Mesothelial cell of epicardium (in vitro differentiated cells): Measurements from ENCODE around the gene NANP. TPM values are rescaled to one million over a fixed set of nuclear protein-coding genes. Genes with fewer than 3 reads are reported as not detected.

Source experiments
- DNase-seq, 2 experiments: peaks; one replicate each; pipeline ENCODE4 v3.0.0; 2021; ENCODE audit warnings: low spot score in 2 of 2; ENCODE audit not compliant: unreplicated experiment in 2 of 2
- H3K27ac Mint-ChIP-seq: 2 replicates; pipeline ENCODE4 v1.8.0; 2021; ENCODE audit warnings: mixed read lengths
- H3K27me3 Mint-ChIP-seq: 2 replicates; pipeline ENCODE4 v1.8.0; 2021; ENCODE audit warnings: low read depth, mixed read lengths
- H3K36me3 Mint-ChIP-seq: 2 replicates; pipeline ENCODE4 v1.8.0; 2021; ENCODE audit warnings: mixed read lengths
- H3K4me1 Mint-ChIP-seq: 2 replicates; pipeline ENCODE4 v1.8.0; 2021; ENCODE audit warnings: mixed read lengths
- H3K4me3 Mint-ChIP-seq: 2 replicates; pipeline ENCODE4 v1.8.0; 2021; ENCODE audit warnings: mild to moderate bottlenecking, moderate library complexity, mixed read lengths
- H3K9me3 Mint-ChIP-seq: 2 replicates; pipeline ENCODE4 v1.8.0; 2021; ENCODE audit warnings: mixed read lengths
- CTCF ChIP-seq: fragments of 200-600 bp; sonication (generic); IDR thresholded peaks from one replicate; pipeline ENCODE4 v1.5.0; 2021; ENCODE audit warnings: antibody characterized with exemption; ENCODE audit not compliant: unreplicated experiment
- total RNA-seq: library from RNA; stranded (reverse); gene quantifications from 3 replicates; pipeline ENCODE4 v1.2.1, GENCODE V29; 2021

NANP gene
- total RNA-seq, 1 donor from 2014 or later: 6.5 TPM

- peaks cover 29% of the 10 kb centered on the region for H3K9me3 Mint-ChIP-seq
- peaks cover 14% of the 10 kb centered on the region for H3K36me3 Mint-ChIP-seq
- no peaks in the 10 kb centered on the region for H3K4me1 Mint-ChIP-seq
- DNase-seq: no peak
- H3K27me3 Mint-ChIP-seq: no peaks in the 10 kb centered on the region
- H3K4me3 Mint-ChIP-seq: no peak overlapping the region
- H3K27ac Mint-ChIP-seq: no peak overlapping the region
- TF ChIP-seq CTCF: no peak
These were observed 6.1 kb upstream of the NANP start for GRCh38 chr20:25629816-25630499.

GRCh38 chr20:25626779-25627178 is 3.0 kb upstream of the NANP start:
- Mint-ChIP-seq H3K4me1 (peaks cover 19% of the 10 kb centered on the region), H3K27me3 (no peaks in the 10 kb centered on the region), H3K27ac (no peak overlapping the region), H3K4me3 (no peak overlapping the region), H3K9me3 (peaks cover 24% of the 10 kb centered on the region), H3K36me3 (peaks cover 3% of the 10 kb centered on the region)
- no peak for DNase-seq
- no peak for TF ChIP-seq CTCF

- peaks cover 28% of the 10 kb centered on the region for H3K4me1 Mint-ChIP-seq
- TF ChIP-seq CTCF: no peak
These were observed 706 bp upstream of the NANP start for GRCh38 chr20:25624500-25624939.

GRCh38 chr20:25623225-25623735 is 534 bp downstream of the NANP start:
- no peak for TF ChIP-seq CTCF
- no peak for DNase-seq
- Mint-ChIP-seq H3K27me3 (no peaks in the 10 kb centered on the region), H3K36me3 (peaks cover 1% of the 10 kb centered on the region), H3K4me3 (peak overlapping the region; percentile 75), H3K27ac (peak overlapping the region; percentile 97), H3K4me1 (peaks cover 29% of the 10 kb centered on the region), H3K9me3 (peaks cover 5% of the 10 kb centered on the region)

More at GRCh38 chr20:25624500-25624939, 706 bp upstream of the NANP start:
- Mint-ChIP-seq H3K9me3 (peaks cover 13% of the 10 kb centered on the region), H3K36me3 (peaks cover 1% of the 10 kb centered on the region), H3K27me3 (no peaks in the 10 kb centered on the region), H3K27ac (peak overlapping the region; percentile 97), H3K4me3 (peak overlapping the region; percentile 75)
- no peak for DNase-seq

- Mint-ChIP-seq H3K4me1 (peaks cover 35% of the 10 kb centered on the region), H3K27ac (peak overlapping the region; percentile 97), H3K27me3 (no peaks in the 10 kb centered on the region), H3K4me3 (peak overlapping the region; percentile 75), H3K36me3 (no peaks in the 10 kb centered on the region), H3K9me3 (no peaks in the 10 kb centered on the region)
- TF ChIP-seq CTCF: no peak
- no peak for DNase-seq
These were observed 1.2 kb downstream of the NANP start for GRCh38 chr20:25622450-25623224.
